NCI-H524 treated with DMSO at 0.1 percent for 48 hours (cell line): Measurements from ENCODE around the gene MRAS.
"Not testable (repeated sequence)": the region's sequence is repeated elsewhere in the genome, so short reads cannot be mapped to it uniquely, and the experiment has no call there.

Experiments
- DNase-seq: peaks from one replicate; lab custom pipeline; 2025; lab: John Stamatoyannopoulos, UW

MRAS gene

DNA sequence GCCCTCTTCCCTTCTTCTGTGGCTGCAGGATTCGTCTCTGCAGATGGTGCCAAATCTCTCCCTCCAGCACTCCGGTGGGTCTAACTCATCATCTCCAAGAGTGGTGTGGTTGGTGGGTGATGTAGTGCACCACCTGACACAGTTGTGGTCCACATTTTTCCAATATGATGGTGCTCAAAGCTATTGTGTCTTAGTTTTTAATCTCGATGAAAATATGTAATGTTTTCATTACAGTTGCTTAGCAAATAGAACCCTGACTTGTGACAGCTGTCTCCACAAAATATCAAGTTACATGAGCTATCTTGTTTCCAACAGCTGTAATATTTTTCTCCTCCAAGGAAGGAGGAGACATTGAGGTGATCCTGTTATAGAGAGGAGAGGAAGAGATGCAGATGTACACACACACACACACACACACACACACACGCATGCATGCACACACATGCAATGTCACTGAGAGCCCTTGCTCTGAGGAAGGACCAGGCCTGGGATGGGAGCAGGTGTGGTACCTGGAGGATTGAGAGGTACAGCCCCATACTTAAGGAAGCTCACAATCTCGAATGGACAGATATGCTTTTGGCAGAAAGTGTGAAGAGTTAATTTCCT, 70.3 kb downstream of the MRAS start:
- DNase-seq, result peak; percentile 73

DNA sequence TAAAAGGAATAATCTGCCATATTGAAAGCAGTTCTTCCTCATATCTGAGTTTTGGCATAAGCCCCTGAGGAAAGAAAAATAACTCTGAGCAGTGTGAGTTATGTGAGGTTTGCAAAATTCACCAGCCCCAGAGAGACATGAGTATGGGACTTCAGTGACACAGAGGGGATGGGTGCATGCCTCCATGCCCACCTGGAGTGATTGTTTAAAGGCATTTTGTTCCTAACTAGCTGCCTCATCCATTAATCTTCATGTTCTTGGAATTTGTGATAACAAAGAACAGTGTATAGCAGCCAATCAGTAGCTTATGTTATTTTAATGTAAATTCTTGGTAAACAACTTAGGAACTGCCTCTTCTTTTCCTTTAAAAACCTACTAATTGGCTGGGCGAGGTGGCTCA, 74.9 kb downstream of the MRAS start:
- no peak for DNase-seq

DNA sequence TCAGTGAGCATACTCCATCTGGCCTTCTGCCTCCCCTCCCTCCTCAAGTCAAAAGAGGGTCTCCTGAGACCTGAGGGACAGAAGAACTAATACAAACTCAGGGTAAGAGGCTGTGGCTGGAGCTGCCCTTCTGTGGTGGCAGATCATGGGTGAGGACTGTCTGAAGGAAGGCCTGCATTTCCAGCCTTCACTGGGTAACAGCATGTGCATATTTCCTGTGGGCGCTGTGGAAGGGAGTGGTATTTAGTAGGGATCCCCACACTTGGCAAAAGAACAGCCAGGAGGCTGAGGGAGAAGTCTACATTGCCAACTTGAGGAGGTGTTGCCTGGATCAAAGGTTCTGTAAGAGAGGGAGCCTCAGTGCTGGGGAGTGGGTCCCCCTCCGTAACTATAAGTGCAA, 75.9 kb downstream of the MRAS start:
- DNase-seq, result no peak

DNA sequence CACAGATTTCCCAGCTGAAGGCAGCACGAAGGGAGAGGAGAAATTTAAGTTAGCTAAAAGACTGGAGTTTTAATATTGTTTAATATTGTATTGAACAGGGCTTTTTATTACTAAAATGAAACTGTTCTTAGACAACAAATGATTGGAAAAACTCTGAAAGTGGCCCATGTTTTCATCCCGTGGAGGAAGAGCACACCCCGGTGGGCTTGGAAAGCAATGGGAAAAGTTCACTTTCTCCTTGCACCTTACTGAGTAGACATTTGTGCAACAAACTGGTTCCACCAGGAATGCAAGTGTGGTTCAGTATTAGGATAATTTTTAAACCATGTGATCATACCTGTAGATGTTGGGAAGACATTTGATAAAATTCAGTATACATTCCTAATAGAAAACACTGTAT, 77.8 kb downstream of the MRAS start:
- DNase-seq, result no peak

DNA sequence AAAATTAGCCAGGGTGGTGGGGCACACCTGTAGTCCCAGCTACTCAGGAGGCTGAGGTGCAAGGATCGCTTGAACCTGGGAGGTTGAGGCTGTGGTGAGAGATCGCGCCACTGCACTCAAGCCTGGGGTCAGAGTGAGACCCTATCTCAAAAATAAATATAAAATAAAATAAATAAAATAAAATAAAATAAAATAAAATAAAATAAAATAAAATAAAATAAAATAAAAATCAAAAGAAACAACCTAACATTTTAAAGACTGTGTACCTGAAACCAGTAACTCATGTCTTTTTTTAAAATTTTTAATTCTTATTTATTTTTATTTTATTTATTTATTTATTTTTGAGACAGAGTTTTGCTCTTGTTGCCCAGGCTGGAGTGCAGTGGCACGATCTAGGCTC, 78.4 kb downstream of the MRAS start:
- DNase-seq, result not testable (repeated sequence)

DNA sequence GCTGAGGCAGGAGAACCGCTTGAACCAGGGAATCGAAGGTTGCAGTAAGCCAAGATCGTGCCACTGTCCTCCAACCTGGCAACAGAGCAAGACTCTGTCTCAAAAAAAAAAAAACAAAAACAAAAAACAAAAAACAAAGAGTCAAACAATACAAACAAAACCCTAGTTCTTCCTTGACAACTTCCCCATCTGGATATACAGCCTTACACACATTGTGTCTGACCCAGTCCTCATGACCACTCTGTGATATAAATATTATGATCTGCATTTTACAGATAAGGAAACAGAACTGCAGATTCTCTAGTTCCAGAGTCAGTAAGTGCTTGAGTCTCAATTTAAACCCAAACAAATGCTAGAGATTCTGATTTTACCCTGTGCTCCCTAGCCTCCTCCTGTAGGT, 81.3 kb downstream of the MRAS start:
- no peak for DNase-seq

DNA sequence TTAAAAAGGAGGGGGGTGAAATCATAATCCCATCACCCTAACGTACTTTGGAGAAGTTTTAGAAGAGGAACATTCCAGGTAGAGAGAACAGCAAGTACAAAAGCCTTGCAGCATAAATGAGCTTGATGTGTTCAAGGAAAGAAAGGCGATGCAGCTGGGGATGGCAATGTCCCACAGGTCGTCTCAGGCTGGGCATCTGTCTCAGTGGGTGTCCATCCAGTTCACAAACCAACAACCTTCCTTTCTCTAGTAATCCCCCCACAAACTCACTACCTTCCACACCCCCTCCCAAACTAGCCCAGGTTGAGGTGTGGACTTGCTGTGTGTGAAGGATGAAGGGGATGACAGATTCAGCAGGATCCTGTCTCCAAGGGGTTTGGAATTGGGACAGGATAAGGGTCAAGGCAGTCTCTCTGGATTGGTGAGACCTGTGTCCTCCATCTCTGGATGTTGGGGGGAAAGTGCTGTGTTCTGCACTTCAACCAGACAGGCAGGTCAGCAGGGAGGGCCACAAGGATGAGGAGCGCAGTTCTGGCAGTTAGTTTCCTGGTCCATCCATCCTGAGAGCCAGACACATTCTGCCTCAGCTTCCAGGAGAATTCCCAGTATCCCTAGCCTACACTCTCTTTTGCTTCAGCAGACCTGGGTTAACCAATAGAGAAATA, 84.3 kb downstream of the MRAS start:
- DNase-seq, result no peak

DNA sequence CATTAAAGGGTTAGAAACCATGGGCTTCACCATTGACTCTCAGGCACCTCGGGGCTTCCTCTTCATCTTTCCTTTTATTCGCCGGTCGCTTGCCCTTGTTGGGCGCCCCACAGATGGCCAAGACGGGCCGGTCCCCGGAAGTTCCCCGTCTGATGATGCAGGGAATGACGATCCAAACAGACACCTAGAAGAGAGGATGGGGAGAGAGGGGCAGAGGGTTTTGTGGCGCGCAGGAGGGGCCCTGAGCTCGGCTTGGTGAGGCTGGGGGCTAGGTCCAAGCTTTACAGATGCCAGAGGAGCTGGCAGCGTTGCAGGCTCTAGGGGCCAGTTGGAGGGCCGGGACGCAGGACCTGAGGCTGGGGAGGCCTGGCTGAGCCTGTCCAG, 85.5 kb downstream of the MRAS start:
- no peak for DNase-seq

DNA sequence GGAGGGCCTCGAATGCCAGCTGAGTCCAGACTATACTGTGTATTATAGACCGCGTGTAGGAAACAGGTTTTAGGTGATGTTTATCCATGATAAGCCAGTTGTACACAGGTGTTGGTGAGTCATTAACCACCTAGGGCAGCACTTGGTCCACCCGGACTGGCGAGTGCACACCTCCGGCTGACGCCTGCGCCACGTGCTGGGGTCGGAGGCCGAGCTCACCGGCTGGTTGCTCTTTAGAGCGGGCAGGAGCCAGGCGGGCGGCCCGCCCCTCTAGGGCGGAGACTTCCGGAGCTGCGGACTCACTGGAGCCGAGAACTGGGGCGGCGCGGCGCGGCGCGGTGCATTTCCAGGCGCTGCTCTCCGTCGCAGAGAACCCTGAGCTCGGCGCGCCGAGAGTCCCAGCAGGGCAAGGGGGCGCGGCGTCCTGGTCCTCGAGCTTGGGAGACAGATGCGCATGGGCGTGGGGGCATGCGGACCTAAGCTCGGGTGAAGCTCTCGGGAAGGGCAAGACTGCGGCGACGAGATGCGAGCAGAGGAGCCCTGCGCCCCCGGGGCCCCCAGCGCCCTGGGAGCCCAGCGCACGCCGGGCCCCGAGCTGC, 86.0 kb downstream of the MRAS start, which contains the start of gene ESYT3:
Gene ESYT3, plus strand, starts transcription at position 341 of the 599 bp plus-strand sequence. Its CDS starts 183 bp downstream, at position 524.
- DNase-seq, result peak; percentile 57

DNA sequence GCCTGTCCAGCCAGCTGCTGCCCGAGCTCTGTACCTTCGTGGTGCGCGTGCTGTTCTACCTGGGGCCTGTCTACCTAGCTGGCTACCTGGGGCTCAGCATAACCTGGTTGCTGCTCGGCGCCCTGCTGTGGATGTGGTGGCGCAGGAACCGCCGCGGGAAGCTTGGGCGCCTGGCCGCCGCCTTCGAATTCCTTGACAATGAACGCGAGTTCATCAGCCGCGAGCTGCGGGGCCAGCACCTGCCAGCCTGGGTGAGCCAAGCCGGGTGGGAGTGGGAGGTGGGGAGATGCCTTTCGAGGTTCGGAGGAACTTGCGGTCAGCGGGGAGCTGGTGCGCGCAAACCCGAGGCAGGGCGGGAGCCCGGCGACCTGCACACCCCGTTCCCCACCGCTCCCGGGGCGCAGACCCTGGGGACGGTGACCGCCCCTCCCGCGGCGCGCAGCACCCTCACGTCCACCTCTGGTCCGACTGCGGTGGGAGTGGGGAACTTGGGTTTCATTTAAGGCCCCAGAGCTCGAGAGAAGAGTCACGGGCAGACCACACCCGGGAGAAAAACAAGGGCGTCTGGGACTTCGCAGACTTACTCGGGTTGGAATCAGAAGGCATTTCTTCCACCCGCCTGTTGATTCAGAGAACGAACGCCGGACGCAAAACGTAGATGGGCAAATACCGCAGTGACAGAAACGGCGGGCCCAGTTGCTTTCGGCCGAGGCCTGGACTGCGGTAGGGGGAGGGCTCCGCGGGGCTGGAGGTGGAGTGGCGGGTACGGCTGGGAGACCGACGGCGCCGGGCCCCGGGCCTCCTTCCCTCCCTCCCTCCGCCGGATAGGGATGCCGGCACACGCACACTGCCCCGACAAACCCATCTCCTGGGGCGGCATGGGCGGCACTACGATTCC, 86.7 kb downstream of the MRAS start:
- peak; percentile 57 for DNase-seq

DNA sequence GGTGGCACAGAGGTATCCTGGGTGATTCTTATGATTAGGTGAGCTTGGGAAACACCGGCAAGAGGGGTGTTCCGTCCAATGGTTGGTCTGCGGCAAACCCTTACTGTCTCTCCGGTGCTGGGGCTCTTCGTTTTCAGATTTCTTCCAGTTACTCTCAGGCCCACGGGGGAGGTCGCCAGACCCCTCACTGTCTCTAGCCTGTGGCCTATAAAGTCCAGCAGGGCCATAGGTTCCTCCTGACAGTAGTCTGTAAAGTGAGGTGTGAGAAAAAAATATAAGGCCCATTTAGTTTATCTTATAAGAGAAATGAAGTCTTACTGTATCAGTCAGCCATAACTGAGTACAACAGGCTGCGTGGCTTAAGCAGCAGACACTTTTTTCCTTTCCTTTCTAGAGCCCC, 87.5 kb downstream of the MRAS start:
- DNase-seq, result no peak

DNA sequence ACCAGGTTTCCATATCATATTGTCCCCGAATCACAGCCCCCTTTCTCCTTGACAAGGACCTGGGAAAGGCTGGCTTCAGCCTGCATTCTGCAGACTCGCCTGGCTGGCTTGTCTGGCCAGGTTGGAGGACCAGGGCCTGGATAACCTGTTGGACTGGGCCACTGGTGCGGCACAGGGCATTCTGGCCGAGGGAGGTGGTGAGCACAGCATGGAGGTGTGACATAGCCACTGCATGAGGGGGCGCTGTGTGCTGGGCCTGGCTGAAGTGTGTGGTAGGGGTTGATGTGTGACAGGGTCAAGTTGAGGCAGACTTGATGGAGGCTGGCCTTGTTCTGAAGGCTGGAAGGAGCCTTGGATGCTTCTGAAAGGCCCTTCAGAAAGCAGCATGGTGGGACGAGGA, 88.9 kb downstream of the MRAS start:
- no peak for DNase-seq

DNA sequence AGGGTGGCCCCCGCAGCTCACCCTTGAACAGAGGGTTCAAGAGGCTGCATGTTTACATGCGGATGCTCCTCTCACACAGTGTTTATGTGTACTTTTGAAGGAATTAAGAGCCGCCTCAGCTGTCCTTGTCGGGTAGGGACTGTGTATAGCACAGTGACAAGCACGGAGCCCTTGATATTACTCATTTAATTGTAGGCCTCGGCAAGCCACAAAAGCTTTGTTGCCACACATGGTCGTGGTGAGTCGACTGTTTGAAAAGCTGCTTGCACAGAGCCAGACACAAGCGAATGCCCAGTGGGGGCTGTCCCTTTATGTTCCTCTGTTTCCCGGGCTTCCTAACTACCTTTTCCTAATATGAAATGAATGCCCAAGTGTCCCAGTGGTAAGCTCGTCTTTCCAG, 90.5 kb downstream of the MRAS start:
- no peak for DNase-seq

DNA sequence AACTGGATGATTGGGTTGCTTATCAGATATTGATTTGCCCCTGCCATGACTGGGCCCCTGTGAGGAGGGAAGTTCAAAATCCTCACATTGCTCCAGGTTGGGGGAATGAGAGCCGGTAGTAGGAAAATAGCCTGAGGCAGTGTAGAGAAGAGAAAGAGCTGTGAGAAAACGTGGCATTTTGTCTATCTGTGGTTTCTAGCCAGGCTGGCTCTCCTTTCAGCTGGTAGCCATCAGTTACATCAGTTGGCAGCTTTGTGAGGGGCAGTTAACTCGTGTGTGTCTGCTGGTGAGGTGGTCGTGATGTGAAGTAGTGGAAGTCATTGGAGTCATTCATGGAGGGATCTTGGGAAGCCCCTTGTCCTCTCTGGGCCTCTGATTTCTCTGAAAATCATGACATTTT, 91.3 kb downstream of the MRAS start:
- no peak for DNase-seq

DNA sequence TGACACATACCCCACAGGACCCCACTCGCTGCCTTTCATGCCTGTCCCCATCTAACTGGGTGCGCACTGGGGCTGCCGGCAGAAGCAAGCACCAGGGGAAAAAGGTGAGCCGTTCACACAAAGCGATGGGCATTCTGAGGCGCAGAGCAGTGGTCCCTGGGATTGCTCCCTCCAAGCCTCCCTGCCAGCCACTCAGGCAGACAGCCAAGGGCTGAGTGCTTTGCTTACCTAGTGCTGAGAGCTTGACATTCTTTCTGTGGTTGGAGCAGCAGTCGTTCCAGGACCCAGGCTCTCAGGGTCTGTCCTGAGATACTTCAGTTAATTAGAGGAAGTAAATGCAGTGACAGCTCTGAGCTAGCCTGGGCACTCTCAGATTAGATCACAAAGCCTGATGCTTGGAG, 91.7 kb downstream of the MRAS start:
- no peak for DNase-seq

DNA sequence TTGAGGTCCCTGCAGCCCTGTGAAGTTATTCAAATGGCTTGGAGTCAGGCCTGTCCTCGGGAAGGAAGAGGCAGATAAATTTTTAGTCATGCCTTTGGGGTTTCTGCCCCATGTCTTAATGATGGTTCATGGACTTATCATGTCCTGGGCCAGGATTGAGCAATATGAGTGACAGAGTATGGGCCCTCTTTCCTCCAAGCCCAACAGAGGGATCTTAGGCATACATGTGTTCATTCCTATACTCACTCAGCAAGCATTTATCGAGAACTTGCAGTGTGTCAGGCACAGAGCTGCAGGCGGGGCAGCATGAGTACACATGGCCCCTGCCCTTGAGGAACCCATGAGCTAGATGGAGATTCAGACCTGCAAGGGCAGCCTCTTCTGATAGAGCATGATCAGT, 92.2 kb downstream of the MRAS start:
- DNase-seq, result no peak

DNA sequence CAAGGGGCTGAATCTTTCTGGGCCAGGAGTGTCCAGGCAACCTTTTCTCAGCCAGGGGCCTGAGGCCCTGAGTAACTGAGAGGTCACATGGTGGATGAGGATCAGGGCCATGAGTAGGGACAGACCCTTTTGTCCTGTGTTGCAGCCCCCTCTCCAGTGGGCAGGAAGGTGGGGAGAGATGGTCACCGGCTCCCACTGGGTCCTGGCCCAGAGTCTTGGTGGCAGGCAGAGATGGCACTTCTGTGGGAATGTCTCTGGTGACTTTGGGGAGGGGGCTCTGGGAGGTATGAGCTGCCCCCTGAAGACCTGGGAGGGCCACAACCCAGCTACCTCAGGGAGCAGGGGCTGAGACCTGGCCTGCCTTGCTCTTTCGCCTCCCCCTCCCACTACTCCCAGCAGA, 92.9 kb downstream of the MRAS start:
- DNase-seq, result no peak

DNA sequence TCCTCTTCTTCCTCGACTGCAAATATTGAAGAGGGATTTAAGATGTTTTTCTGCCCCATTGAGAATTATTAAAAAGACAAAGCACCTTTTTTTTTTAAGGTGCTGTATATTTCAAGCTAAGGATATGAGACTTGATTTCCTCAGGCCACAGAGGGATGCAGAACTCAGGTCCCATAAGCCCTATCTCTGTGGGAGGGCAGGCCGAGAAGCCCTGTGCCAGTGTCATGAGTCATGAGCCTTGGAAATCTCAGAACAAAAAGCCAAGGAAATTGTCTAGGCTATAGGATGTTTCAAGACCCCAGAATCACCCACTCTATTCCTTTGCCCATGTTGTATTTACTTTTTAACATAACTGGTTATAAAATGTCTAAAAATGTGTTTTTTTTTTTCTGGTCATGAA, 93.4 kb downstream of the MRAS start:
- DNase-seq, result no peak

DNA sequence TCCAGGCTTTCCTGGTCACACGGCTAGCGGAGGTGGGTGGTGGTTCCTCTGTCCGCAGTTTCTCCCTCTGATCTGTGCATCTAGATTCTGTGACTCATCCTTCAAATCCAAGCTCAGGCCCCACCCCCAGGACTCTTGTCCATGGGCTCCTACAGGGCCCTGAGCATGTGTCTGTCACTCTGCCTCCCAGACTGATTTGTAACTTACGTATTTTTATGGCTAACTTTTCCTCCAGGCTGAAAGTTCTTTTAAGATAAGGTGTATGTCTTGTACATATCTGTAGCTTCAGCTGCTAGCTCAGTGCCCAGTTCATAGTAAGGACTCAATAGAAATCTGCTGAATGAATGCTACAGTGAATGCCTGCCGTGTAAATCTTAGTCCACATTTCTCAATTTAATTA, 94.1 kb downstream of the MRAS start:
- no peak for DNase-seq

DNA sequence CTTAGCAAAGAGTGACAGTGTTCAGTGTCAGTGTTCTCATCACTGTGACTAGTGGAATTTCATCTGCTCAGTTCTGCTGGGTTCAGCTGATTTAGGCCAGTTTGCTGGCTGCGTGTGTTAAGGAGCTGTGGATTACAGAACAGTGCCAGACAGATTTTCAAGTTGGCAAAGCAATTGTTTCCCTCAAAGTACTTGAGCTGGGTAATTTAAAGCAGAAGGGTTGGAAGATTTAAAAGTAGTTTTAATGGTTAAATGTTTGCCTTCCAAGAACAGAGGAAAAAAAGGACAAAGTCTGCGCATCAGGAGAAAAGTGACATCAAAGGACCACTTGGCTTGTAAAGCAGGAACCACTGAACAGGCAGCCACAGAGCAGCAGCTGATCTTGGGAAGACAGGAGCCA, 94.7 kb downstream of the MRAS start:
- DNase-seq, result no peak

DNA sequence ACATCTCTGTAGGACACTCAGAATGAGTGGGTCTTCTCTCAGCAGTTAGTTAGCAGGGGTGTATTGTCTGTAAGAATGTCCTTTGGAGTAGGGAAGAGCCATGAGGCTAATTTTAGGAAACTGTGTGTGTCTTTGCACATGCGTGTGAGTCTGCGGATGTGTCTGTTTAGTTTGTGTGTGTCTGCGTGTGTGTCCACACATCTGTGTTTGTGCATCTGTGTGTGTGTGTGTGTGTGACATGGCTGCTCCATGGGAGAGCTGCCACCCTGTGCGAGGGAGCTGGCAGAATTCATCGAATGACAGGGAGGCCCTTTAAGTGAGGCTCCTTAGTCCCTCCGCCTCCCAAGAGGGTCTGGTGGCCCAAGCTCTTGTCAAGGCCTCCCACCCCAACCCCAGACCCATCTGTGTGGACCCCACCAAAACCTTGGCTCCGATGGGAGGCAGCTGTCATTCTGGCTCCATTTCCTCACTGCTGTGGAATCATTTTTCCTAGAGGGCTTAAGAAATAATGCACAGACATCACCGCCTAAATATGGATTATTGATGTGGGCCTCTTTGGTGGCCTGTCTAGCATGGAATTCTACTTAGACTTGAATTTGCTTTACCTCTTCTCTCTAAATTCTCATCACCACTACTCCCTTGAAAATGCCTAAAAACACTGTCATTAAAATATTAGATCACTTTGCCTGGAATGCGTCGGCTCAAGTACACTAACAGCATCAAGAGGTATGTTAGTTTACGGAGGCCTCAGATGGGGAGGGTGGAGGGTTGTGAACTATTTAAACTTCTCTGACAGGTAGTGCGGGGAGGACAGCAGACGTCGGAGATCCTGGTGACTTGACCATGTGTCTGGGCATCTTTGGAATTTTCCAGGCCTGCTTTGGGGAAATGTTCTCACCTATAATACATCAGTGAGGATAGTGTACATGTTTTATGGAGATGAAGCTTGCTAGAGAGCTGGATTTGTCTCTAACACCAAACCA, 95.4 kb downstream of the MRAS start:
- no peak for DNase-seq

DNA sequence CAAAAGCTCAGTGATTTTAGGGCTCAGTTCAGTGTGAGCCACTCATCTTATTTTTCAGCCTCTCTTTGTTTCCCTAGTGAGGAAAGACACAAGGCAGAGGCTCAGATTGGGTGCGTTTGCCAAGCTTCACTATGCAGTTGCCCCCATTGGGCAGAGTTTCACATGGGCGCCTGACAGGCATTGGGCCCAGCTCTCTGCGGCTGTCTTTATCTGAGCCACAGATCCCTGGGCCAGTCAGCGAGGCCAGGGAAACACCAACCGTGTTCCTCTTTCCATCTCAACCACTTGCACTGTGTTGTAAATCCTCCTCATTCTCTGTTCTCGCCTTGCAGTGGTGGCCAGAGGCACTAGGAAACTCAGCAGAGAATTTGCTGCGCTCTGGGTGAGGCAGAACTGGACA, 96.9 kb downstream of the MRAS start:
- DNase-seq, result no peak
